SKM-1 treated with dmso at 0.1 percent for 144 hours (cell line): ENCODE measurements around the gene BLNK.

ENCODE experiments used
- DNase-seq: peaks from one replicate; lab custom pipeline; 2025; ENCODE audit not compliant: unreplicated experiment; lab: John Stamatoyannopoulos, UW

The BLNK gene

GRCh38 chr10:96165726-96166125 is 105.6 kb downstream of the BLNK start:
- no peak for DNase-seq

- no peak for DNase-seq
These were observed 118.3 kb downstream of the BLNK start for GRCh38 chr10:96153070-96153469.

- DNase-seq = no peak
These were observed 118.9 kb downstream of the BLNK start for GRCh38 chr10:96152437-96152836.
